ENCODE measurements around the gene IFNL2. TPM values are rescaled to one million over a fixed set of nuclear protein-coding genes. Genes with fewer than 3 reads are reported as not detected.
"Not testable (repeated sequence)": the region's sequence is repeated elsewhere in the genome, so short reads cannot be mapped to it uniquely, and the experiment has no call there.

The IFNL2 gene
- not detected for total RNA-seq

DNA sequence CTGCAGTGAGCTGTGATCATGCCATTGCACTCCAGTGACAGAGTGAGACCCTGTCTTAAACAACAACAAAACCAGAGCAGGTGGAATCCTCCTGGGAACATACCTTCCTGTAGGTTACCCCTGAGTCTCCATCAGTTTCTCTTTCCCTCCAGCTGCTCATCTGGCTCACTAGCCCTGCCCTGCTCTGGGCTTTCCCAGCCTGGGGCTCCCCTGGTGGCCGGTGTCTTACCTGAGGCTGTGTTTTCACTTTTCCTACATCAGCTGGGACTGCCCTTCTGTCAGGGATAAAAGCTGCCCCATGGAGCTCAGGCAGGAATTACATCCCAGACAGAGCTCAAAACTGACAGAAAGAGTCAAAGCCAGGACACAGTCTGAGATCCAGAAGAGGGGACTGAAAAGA is at the start of gene IFNL2:
Gene IFNL2, plus strand, starts transcription at position 312 of the 400 bp plus-strand sequence. CDS start 173 bp downstream, outside the sequence.
- H3K27me3 ChIP-seq: peaks cover 0 to 35% of the 10 kb centered on the region in 2 donors
- H3K36me3 ChIP-seq: not testable (repeated sequence)
- WGBS, 2 donors: no CpG with 5 or more reads among the region's 1 CpG

DNA sequence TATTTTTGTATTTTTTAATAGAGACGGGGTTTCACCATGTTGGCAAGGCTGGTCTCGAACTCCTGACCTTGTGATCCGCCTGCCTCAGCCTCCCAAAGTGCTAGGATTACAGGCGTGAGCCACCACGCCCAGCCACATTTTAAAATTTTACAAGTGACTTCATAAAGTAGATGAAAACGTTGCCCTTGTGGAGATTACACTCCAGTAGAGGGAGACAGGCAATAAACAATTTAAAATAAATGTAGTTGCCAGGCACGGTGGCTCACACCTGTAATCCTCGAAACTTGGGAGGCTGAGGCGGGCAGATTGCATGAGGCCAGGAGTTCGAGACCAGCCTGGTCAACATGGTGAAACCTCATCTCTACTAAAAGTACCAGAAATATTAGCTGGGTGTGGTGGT is 49.1 kb upstream of the IFNL2 start:
- WGBS, 2 donors: 71% methylated on average over 10 of the region's 10 CpGs
- not testable (repeated sequence) for DNase-seq (ENCODE audit: low spot score in 2 of 2); H3K4me3 ChIP-seq; H3K4me1 ChIP-seq; H3K36me3 ChIP-seq; H3K27ac ChIP-seq
- Histone ChIP-seq H3K27me3 (peaks cover 0 to 25% of the 10 kb centered on the region in 2 donors), H3K9me3 (peaks cover 0 to 31% (median 0%) of the 10 kb centered on the region in 4 donors)

More for the DNA sequence above, at the start of gene IFNL2:
- H3K4me3 ChIP-seq; DNase-seq (ENCODE audit: low spot score in 2 of 2); H3K9me3 ChIP-seq; H3K27ac ChIP-seq: not testable (repeated sequence)
- H3K4me1 ChIP-seq: peaks cover 0 to 17% (median 0%) of the 10 kb centered on the region in 4 donors

GRCh38 chr19:39223703-39224279 is 44.4 kb upstream of the IFNL2 start:
- no peaks in the 10 kb centered on the region for H3K36me3 ChIP-seq
- no peak for TF ChIP-seq CTCF (IDR thresholded peaks at IDR 0.05)
- TF ChIP-seq EP300 (IDR thresholded peaks at IDR 0.05): no peak
- no peaks in the 10 kb centered on the region for H3K4me1 ChIP-seq
- H3K27ac ChIP-seq: no peak overlapping the region
- no peaks in the 10 kb centered on the region for H3K9me3 ChIP-seq
- H3K27me3 ChIP-seq: peaks cover 0 to 8% of the 10 kb centered on the region in 2 donors
- 15 to 21% methylated on average over 4 of the region's 4 CpGs for WGBS, 2 donors
- no peak overlapping the region for H3K4me3 ChIP-seq
- no peak for DNase-seq (ENCODE audit: low spot score in 2 of 2)

DNA sequence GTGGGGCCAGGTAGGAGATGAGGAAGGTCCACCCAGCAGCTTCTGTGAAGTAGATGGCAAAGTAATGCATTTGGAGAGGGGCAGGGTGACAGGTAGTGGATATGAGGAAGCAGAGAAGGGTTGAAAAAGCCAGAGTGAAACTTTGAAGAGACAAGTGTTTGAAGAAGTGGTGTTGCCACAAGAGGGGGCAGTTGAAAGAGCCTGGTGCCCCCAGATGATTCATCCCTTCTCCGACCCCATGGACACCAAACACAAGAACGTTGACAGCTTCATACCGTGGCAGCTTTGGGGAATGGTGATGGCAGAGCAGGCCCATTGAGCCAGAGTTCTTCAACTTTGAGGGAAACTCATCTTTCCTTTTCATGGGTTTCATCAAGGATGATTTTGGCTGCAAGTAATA is 43.3 kb upstream of the IFNL2 start:
- no peaks in the 10 kb centered on the region for H3K4me1 ChIP-seq
- peaks cover 0 to 4% of the 10 kb centered on the region in 2 donors for H3K27me3 ChIP-seq
- H3K36me3 ChIP-seq: no peaks in the 10 kb centered on the region
- TF ChIP-seq POLR2A (IDR thresholded peaks at IDR 0.05): no peak
- no peak for TF ChIP-seq EP300 (IDR thresholded peaks at IDR 0.05)
- no peak for TF ChIP-seq CTCF (IDR thresholded peaks at IDR 0.05)
- H3K4me3 ChIP-seq: no peak overlapping the region
- DNase-seq (ENCODE audit: low spot score in 2 of 2): no peak
- 23 to 31% methylated on average over 3 of the region's 3 CpGs for whole genome bisulfite sequencing, 2 donors
- no peak overlapping the region for H3K27ac ChIP-seq
- peaks cover 0 to under 1% (median 0%) of the 10 kb centered on the region in 4 donors for H3K9me3 ChIP-seq

GRCh38 chr19:39230096-39230764 is 38.0 kb upstream of the IFNL2 start:
- WGBS, 2 donors: 71 to 83% methylated on average over 2 of the region's 2 CpGs
- no peak overlapping the region for H3K4me3 ChIP-seq
- TF ChIP-seq POLR2A (IDR thresholded peaks at IDR 0.05) (no peak), EP300 (IDR thresholded peaks at IDR 0.05) (no peak), CTCF (IDR thresholded peaks at IDR 0.05) (no peak)
- H3K36me3 ChIP-seq: no peaks in the 10 kb centered on the region
- H3K27me3 ChIP-seq: peaks cover 0 to 14% of the 10 kb centered on the region in 2 donors
- no peak overlapping the region for H3K27ac ChIP-seq
- H3K4me1 ChIP-seq: no peaks in the 10 kb centered on the region
- peaks cover 0 to 9% (median 0%) of the 10 kb centered on the region in 4 donors for H3K9me3 ChIP-seq
- DNase-seq (ENCODE audit: low spot score in 2 of 2): no peak

- Histone ChIP-seq H3K27me3 (peaks cover 0 to 15% of the 10 kb centered on the region in 2 donors), H3K4me3 (no peak overlapping the region), H3K36me3 (no peaks in the 10 kb centered on the region), H3K4me1 (peaks cover 0 to 1% (median 0%) of the 10 kb centered on the region in 4 donors), H3K27ac (no peak overlapping the region), H3K9me3 (peaks cover 0 to 9% (median 0%) of the 10 kb centered on the region in 4 donors)
- WGBS, 2 donors: 86 to 87% methylated on average over 5 of the region's 5 CpGs
- DNase-seq (ENCODE audit: low spot score in 2 of 2): no peak
- TF ChIP-seq EP300 (IDR thresholded peaks at IDR 0.05) (no peak), CTCF (IDR thresholded peaks at IDR 0.05) (no peak), POLR2A (IDR thresholded peaks at IDR 0.05) (no peak)
Observed at GRCh38 chr19:39232708-39233107, 35.5 kb upstream of the IFNL2 start.

Measured in tibial nerve (tissue), 4 donors.